ENCODE results near the gene SYNM.

SYNM gene

DNA sequence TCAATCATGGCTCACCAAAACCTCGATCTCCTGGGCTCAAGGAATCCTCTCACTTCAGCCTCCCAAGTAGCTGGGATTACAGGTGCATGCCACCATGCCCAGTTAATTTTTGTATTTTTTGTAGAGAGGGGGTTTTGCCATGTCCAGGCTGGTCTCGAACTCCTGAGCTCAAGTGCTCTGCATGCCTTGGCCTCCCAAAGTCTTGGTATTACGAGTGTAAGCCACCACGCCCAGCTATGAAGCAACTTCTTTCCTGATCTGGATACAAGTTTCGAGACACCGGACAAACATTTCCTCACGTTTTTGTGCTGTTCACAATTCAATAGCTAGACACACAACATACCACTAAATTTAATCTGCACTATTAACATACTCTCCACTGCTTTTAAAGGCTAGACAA, 3.4 kb upstream of the SYNM start:
- H3K79me2 ChIP-seq (ENCODE audit: control insufficient read depth, low read length), result no peaks in the 10 kb centered on the region
- H3K27me3 ChIP-seq (ENCODE audit: control insufficient read depth, low read length), result peaks cover 10% of the 10 kb centered on the region; the same call in 1 of the 2 replicates
- no peaks in the 10 kb centered on the region for H4K20me1 ChIP-seq (ENCODE audit: control insufficient read depth, insufficient read depth, low read depth, low read length)
- no peak overlapping the region for H3K27ac ChIP-seq (ENCODE audit: low read depth, low read length)
- no peaks in the 10 kb centered on the region for H3K36me3 ChIP-seq (ENCODE audit: control insufficient read depth, low read length)
- TF ChIP-seq, protein P1, sequence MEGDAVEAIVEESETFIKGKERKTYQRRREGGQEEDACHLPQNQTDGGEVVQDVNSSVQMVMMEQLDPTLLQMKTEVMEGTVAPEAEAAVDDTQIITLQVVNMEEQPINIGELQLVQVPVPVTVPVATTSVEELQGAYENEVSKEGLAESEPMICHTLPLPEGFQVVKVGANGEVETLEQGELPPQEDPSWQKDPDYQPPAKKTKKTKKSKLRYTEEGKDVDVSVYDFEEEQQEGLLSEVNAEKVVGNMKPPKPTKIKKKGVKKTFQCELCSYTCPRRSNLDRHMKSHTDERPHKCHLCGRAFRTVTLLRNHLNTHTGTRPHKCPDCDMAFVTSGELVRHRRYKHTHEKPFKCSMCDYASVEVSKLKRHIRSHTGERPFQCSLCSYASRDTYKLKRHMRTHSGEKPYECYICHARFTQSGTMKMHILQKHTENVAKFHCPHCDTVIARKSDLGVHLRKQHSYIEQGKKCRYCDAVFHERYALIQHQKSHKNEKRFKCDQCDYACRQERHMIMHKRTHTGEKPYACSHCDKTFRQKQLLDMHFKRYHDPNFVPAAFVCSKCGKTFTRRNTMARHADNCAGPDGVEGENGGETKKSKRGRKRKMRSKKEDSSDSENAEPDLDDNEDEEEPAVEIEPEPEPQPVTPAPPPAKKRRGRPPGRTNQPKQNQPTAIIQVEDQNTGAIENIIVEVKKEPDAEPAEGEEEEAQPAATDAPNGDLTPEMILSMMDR (IDR thresholded peaks at IDR 0.05; ENCODE audit: low read depth, low read length, poor library complexity, severe bottlenecking), result no peak
- TF ChIP-seq EZH2phosphoT487 (IDR thresholded peaks at IDR 0.05; ENCODE audit: borderline replicate concordance, low read length), result no peak
- no peaks in the 10 kb centered on the region for H3K9me2 ChIP-seq (replicated peaks; ENCODE audit: control insufficient read depth, low read length)
- no peaks in the 10 kb centered on the region for H3K9me3 ChIP-seq (ENCODE audit: control insufficient read depth, insufficient read depth, low read length)
- no peaks in the 10 kb centered on the region for H3F3A ChIP-seq (ENCODE audit: control insufficient read depth, insufficient read depth)
- no peak overlapping the region for H3K4me3 ChIP-seq (ENCODE audit: low read length)
- H3K4me2 ChIP-seq (ENCODE audit: low read length), result no peak overlapping the region
- no peaks in the 10 kb centered on the region for H3K4me1 ChIP-seq (ENCODE audit: control insufficient read depth, low read length)

DNA sequence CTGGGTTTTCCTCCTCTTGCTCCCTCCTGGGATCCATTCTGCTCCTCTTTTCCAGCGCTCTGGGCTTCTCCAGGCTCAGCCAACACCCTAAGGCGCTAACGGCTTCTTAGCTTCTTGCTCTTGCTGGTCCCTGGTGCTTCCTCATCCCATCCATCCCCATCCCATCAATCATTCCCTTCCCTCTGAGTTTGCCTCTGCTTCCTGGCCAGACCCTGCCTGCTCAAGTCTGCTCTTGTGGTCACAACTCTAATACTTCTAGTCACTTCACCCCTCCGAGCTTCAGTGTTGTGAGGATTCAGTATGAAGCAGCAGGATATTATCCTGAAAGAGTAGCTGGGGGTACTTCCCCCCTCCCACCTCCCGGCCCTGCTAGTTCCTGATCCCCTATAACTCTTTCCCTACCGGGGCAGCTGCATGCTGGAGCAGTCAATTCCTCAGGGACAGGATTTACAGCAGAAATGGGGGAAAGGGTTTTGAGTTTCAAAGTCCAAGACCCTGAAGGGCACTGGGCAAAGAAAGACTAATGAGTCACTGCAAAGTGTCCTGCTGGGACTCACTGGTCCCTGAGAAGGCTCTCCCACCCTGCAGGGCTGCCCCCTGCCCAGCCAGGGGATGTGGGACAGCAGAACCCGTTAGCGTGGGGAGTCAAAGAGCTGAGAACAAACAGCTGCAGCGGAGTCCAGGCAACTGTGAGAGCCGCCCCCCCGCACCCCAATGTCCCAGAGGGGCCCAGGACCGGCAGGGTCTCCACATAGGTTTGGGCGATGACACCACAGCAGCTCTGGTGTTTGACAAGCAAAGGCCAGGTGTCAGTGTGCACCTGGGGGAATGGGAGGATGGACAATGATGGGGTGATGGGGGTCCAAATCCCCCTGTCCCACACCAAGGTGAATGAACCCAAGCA, 2.3 kb upstream of the SYNM start:
- H3K9me2 ChIP-seq (replicated peaks; ENCODE audit: control insufficient read depth, low read length), result no peaks in the 10 kb centered on the region
- no peaks in the 10 kb centered on the region for H3K36me3 ChIP-seq (ENCODE audit: control insufficient read depth, low read length)
- no peak overlapping the region for H3K4me2 ChIP-seq (ENCODE audit: low read length)
- TF ChIP-seq, protein P1 (IDR thresholded peaks at IDR 0.05; ENCODE audit: low read depth, low read length, poor library complexity, severe bottlenecking), result no peak
- no peaks in the 10 kb centered on the region for H4K20me1 ChIP-seq (ENCODE audit: control insufficient read depth, insufficient read depth, low read depth, low read length)
- H3K27me3 ChIP-seq (ENCODE audit: control insufficient read depth, low read length), result peaks cover 10% of the 10 kb centered on the region; the same call in 1 of the 2 replicates
- no peak overlapping the region for H3K4me3 ChIP-seq (ENCODE audit: low read length)
- H3K9me3 ChIP-seq (ENCODE audit: control insufficient read depth, insufficient read depth, low read length), result no peaks in the 10 kb centered on the region
- no peaks in the 10 kb centered on the region for H3K4me1 ChIP-seq (ENCODE audit: control insufficient read depth, low read length)
- no peaks in the 10 kb centered on the region for H3K79me2 ChIP-seq (ENCODE audit: control insufficient read depth, low read length)
- no peaks in the 10 kb centered on the region for H3F3A ChIP-seq (ENCODE audit: control insufficient read depth, insufficient read depth)
- no peak overlapping the region for H3K27ac ChIP-seq (ENCODE audit: low read depth, low read length)

DNA sequence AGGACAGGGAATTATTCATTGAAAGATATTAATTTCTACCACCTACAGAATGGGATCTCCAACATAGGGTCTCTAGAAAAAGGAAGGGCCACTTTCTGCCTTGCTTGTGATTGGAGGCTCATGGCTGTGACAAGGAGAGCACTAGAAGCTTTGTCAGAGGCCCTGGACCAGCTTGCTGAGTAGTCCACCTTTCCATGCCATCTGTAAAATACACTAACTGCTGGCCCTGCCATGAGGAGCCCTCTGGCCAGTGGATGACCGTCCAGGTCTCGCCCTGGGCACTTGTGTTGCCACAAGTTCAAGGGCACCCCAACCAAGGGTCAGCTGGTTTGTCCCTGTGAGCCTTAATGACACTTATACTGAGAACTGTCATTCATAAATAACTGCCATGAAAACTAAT, 1.6 kb upstream of the SYNM start:
- peaks cover 10% of the 10 kb centered on the region; the same call in 1 of the 2 replicates for H3K27me3 ChIP-seq (ENCODE audit: control insufficient read depth, low read length)

More for the DNA sequence above, 1.6 kb upstream of the SYNM start:
- Histone ChIP-seq H3K4me1 (ENCODE audit: control insufficient read depth, low read length) (no peaks in the 10 kb centered on the region), H3F3A (ENCODE audit: control insufficient read depth, insufficient read depth) (no peaks in the 10 kb centered on the region), H3K79me2 (ENCODE audit: control insufficient read depth, low read length) (no peaks in the 10 kb centered on the region), H3K27ac (ENCODE audit: low read depth, low read length) (no peak overlapping the region), H3K4me2 (ENCODE audit: low read length) (no peak overlapping the region), H4K20me1 (ENCODE audit: control insufficient read depth, insufficient read depth, low read depth, low read length) (no peaks in the 10 kb centered on the region), H3K36me3 (ENCODE audit: control insufficient read depth, low read length) (no peaks in the 10 kb centered on the region), H3K4me3 (ENCODE audit: low read length) (no peak overlapping the region), H3K9me3 (ENCODE audit: control insufficient read depth, insufficient read depth, low read length) (no peaks in the 10 kb centered on the region), H3K9me2 (replicated peaks; ENCODE audit: control insufficient read depth, low read length) (no peaks in the 10 kb centered on the region)
- TF ChIP-seq, protein P1 (IDR thresholded peaks at IDR 0.05; ENCODE audit: low read depth, low read length, poor library complexity, severe bottlenecking), result no peak
- TF ChIP-seq EZH2phosphoT487 (IDR thresholded peaks at IDR 0.05; ENCODE audit: borderline replicate concordance, low read length), result no peak
